Activated CD4-positive, alpha-beta T cell treated with anti-CD3 and anti-CD28 coated beads for 36 hours (primary cell): Measurements from ENCODE around the gene SOS2. TPM values are rescaled to one million over a fixed set of nuclear protein-coding genes. Genes with fewer than 3 reads are reported as not detected.
"Not testable (repeated sequence)": the region's sequence is repeated elsewhere in the genome, so short reads cannot be mapped to it uniquely, and the experiment has no call there.

Experiments used
- ATAC-seq: fragments of 200-7000 bp; cut with Tn5 transposase; one replicate; pipeline ENCODE4 v1.10.0; 2021; ENCODE audit warnings: mild to moderate bottlenecking, moderate library complexity
- CTCF ChIA-PET: fragments of 350-600 bp; sonication (Branson Sonifier 250); formaldehyde crosslinking; loops from one replicate; lab custom pipeline; 2021; ENCODE audit warnings: antibody characterized with exemption; lab: Charles Lee
- POLR2A ChIA-PET: fragments of 350-600 bp; sonication (Branson Sonifier 250); formaldehyde crosslinking; loops from one replicate; lab custom pipeline; 2021; ENCODE audit warnings: antibody characterized with exemption, inconsistent platforms; lab: Charles Lee
- DNase-seq: peaks from one replicate; pipeline ENCODE4 v3.0.0-alpha.2; 2020
- H3K27ac Mint-ChIP-seq: one replicate; pipeline ENCODE4 v1.8.0; 2021; ENCODE audit warnings: mixed read lengths
- H3K27me3 Mint-ChIP-seq: one replicate; pipeline ENCODE4 v1.8.0; 2021; ENCODE audit warnings: mixed read lengths
- H3K36me3 Mint-ChIP-seq: one replicate; pipeline ENCODE4 v1.8.0; 2021; ENCODE audit warnings: low read depth, mixed read lengths
- H3K4me1 Mint-ChIP-seq: one replicate; pipeline ENCODE4 v1.8.0; 2021; ENCODE audit warnings: mixed read lengths
- H3K4me3 Mint-ChIP-seq: one replicate; pipeline ENCODE4 v1.8.0; 2021; ENCODE audit warnings: mild to moderate bottlenecking, moderate library complexity, mixed read lengths
- H3K9me3 Mint-ChIP-seq: one replicate; pipeline ENCODE4 v1.8.0; 2021; ENCODE audit warnings: low read depth, mixed read lengths
- intact Hi-C, 2 experiments: fragments of 100-400 bp; cut with DNase I in 1 of 2; cut with micrococcal nuclease in 1 of 2; formaldehyde crosslinking; loops; one replicate each; pipeline versions ENCODE4 v1.14.2 to v1.15.1; 2022 to 2024; cut with DNase I, micrococcal nuclease
- total RNA-seq, 2 experiments: library from RNA; stranded (reverse); gene quantifications; one replicate each; pipeline ENCODE4 v1.2.3, GENCODE V29; 2021

SOS2 gene
- total RNA-seq, 2 experiments from 2014 or later, result 20.2 to 20.9 TPM

DNA sequence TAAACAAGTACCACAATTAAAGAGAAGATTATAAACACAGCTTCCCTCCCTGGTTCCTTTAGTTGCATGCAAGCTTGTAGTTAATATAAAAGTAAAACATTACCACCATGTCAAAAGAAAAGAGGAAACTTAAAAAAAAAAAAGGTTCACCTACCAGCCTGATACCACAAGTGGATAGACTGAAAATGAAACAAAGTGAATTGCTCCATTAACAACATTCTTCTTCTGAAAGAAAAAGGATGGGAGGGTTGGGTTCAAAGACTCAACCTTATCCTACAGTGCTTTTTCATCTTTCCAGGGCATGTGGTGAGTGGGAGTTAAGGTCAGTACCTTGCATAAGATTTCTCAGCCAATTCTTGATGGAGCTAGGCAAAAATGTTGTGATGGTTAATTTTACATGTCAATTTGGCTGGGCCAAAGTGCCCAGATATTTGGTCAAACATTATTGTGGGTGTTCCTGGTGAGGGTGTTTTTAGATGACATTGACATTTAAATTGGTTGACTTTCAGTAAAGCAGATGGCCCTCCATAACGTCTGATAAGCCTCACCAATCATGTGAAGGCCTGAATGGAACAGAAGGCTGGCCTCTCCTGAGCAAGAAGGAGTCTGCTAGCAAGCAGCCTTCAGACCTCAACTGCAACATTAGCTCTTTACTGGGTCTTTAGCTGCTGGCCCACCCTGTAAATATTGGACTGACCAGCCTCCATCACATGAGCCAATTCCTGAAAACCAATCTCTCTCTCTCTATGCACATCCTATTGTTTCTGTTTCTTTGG lies 143.8 kb downstream of the SOS2 start:
- no peak for DNase-seq
- H3K27ac Mint-ChIP-seq, result peak overlapping the region; percentile 69
- CTCF ChIA-PET, result interaction anchor here (0.6 to 3.1 kb wide), 15 partner anchors 9 to 235 kb away, joined by 3 to 13 read pairs (median 4); partner anchors contain the start of genes NEMF and VCPKMT
- peaks cover 5% of the 10 kb centered on the region for H3K36me3 Mint-ChIP-seq
- ATAC-seq, result no peak
- intact Hi-C loops, result loop anchor here in 1 of 2 experiments (1.0 kb wide), 1 partner anchor 9 kb away; no protein-coding TSS in a partner anchor
- POLR2A ChIA-PET, result interaction anchor here (0.6 to 2.6 kb wide), 4 partner anchors 21 to 220 kb away, joined by 3 to 16 read pairs (median 7); no protein-coding TSS in a partner anchor
- no peaks in the 10 kb centered on the region for H3K27me3 Mint-ChIP-seq
- H3K4me3 Mint-ChIP-seq, result peak overlapping the region; percentile 10
- H3K9me3 Mint-ChIP-seq, result no peaks in the 10 kb centered on the region
- H3K4me1 Mint-ChIP-seq, result peaks cover 88% of the 10 kb centered on the region

DNA sequence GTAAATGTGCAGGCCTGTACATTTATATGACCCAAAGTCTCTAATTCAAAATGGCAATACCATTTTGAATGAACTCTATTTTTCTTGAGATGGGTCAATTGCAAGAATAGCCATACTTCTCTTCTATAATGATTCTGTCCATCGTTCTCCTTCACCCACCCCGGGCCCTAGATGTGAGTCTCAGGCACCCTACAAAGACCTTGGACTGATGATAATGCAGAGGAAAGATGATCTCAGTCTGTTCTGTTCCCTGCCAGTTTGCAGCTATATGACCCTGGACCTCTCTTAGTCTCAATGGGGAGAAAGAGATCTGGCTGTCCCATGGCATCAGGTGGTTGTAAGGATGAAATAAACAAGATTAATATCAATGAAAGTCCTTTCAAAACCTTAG lies 145.1 kb downstream of the SOS2 start:
- intact Hi-C loops, result loop anchor here in 1 of 2 experiments (1.0 kb wide), 1 partner anchor 10 kb away; no protein-coding TSS in a partner anchor
- CTCF ChIA-PET, result interaction anchor here (0.7 to 2.2 kb wide), 9 partner anchors 10 to 234 kb away, joined by 3 to 13 read pairs (median 4); partner anchors contain the start of gene NEMF

DNA sequence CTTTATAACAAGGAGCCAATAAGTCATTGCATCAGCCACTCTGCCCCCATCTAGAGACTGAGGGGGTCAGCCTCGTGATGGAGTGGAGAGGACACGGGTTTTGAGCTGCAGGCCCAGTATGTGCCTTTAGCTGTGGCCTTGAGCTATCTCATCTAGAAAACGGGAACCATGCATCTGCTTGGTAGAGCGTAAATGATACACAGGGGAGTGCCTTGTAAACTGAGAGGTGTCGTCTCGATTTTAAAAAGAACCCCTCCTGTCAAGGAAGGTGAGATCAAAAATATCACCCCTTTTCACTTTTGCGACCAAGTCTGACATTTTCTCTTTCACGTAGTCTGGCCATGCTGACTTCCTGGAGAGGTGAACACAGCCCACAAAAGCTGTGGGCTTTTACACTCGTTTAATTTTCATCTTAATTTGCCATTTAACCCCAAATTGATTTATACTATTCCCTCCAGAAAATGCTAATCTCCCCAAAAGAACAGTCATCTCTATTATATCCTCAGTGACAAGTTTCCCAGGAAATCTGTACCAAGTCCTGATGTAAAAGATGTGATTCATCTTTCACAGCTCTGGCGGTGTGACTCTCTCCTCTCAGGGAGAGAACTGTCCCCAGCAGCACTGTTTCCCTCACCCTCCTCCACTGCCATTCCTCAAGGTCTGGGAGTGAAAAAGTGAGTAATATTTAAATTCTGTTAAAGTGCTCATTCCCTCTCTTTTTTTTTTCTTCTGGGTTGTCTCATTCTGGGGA lies 145.6 kb downstream of the SOS2 start:
- DNase-seq (peak; percentile 71), ATAC-seq (peak; percentile 27)

More for the DNA sequence above, 145.1 kb downstream of the SOS2 start:
- H3K27ac Mint-ChIP-seq, result peak overlapping the region; percentile 94
- no peaks in the 10 kb centered on the region for H3K27me3 Mint-ChIP-seq
- peaks cover 5% of the 10 kb centered on the region for H3K36me3 Mint-ChIP-seq
- POLR2A ChIA-PET, result interaction anchor here (0.9 to 1.7 kb wide), 8 partner anchors 24 to 234 kb away, joined by 3 to 25 read pairs (median 6); partner anchors contain the start of gene NEMF
- no peak for DNase-seq
- ATAC-seq, result no peak
- H3K4me1 Mint-ChIP-seq, result peaks cover 93% of the 10 kb centered on the region
- H3K9me3 Mint-ChIP-seq, result no peaks in the 10 kb centered on the region
- H3K4me3 Mint-ChIP-seq, result peak overlapping the region; percentile 45

DNA sequence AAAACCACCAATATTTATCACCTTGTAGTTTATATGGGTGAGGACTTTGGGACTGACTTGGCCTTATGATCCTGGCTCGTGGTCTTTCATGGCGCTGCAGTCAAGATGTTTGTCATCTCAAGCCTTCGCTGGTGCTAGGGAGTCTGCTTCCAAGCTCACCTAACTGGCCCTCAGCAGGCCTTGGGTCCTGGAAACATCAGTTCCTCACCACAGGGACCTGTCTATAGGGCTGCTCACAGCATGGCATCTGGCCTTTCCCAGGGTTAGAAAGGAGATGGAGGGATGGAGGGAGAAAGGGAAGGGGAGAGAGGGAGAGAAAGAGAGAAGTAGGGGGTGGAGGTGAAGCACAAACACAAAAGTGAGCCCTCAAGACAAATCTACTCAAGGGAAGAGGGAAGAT lies 146.7 kb downstream of the SOS2 start:
- DNase-seq (no peak), ATAC-seq (no peak)
- Mint-ChIP-seq H3K27ac (peak overlapping the region; percentile 94), H3K4me3 (peak overlapping the region; percentile 6), H3K4me1 (peaks cover 88% of the 10 kb centered on the region), H3K27me3 (no peaks in the 10 kb centered on the region), H3K9me3 (no peaks in the 10 kb centered on the region), H3K36me3 (peaks cover 5% of the 10 kb centered on the region)
- ChIA-PET CTCF (interaction anchor here (1.0 to 2.2 kb wide), 3 partner anchors 20 to 219 kb away, joined by 6 to 9 read pairs (median 7); no protein-coding TSS in a partner anchor), POLR2A (interaction anchor here (1.1 to 1.7 kb wide), 2 partner anchors 22 to 46 kb away, joined by 4 to 25 read pairs; no protein-coding TSS in a partner anchor)
- intact Hi-C loops, result no loop called here

More for the DNA sequence above, 145.6 kb downstream of the SOS2 start:
- peaks cover 5% of the 10 kb centered on the region for H3K36me3 Mint-ChIP-seq
- H3K27me3 Mint-ChIP-seq, result no peaks in the 10 kb centered on the region
- peak overlapping the region; percentile 94 for H3K27ac Mint-ChIP-seq
- peak overlapping the region; percentile 45 for H3K4me3 Mint-ChIP-seq
- CTCF ChIA-PET, result interaction anchor here (0.7 to 2.2 kb wide), 9 partner anchors 10 to 234 kb away, joined by 3 to 13 read pairs (median 5); partner anchors contain the start of gene NEMF
- POLR2A ChIA-PET, result interaction anchor here (0.9 to 1.7 kb wide), 9 partner anchors 24 to 233 kb away, joined by 3 to 25 read pairs (median 6); partner anchors contain the start of gene NEMF
- H3K4me1 Mint-ChIP-seq, result peaks cover 94% of the 10 kb centered on the region
- no peaks in the 10 kb centered on the region for H3K9me3 Mint-ChIP-seq
- intact Hi-C loops, result loop anchor here in 1 of 2 experiments (1.0 kb wide), 1 partner anchor 11 kb away; no protein-coding TSS in a partner anchor

DNA sequence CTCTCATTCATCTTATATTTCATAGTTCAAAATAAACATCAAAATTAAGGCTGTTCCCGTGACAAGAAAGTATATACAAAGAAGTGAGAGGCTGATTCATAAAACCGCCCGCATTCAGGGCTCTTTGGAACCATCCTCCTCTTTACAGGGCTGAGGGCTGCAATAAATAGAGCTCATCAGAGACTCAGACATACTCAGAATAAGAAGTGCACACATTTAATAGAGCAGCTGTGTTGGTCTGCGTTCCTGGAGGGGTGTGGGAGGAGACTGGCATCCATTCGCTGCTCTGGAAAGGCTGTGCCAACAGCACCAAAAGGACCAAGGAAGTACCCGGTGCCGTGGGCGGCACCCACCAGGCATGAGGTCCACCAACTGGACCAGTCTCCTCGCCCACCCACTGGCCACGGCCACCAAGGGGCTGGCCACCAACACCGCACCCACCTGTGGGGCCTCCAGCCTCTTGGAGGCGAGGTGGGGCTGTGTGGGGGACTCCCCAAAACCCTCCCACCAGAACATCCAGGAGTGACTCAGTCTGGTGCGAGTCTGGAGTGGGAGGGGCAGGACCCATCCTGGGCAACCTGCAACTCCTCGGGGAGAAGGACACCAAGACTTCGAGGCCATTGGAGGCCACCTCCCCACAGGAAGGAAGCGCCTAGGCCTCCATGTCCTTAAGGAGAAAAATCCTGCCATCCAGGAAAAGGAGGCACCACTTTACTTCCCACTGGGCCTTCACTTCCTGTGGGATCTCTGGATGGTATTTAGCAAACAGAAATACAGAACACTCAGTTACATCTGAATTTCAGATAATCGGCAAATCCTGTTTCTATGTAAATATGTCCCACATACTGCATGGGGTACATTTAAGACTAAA lies 147.7 kb downstream of the SOS2 start:
- Mint-ChIP-seq H3K27me3 (no peaks in the 10 kb centered on the region), H3K27ac (peak overlapping the region; percentile 94), H3K36me3 (peaks cover 10% of the 10 kb centered on the region), H3K4me3 (peak overlapping the region; percentile 68), H3K4me1 (peaks cover 83% of the 10 kb centered on the region), H3K9me3 (no peaks in the 10 kb centered on the region)
- CTCF ChIA-PET, result interaction anchor here (0.6 to 3.4 kb wide), 12 partner anchors 17 to 440 kb away, joined by 3 to 32 read pairs (median 8); no protein-coding TSS in a partner anchor
- intact Hi-C loops, result loop anchor here (1.0 to 2.0 kb wide), 13 partner anchors 13 to 315 kb away; partner anchors contain the start of genes ARF6 (in 1 of the 2) and KLHDC2 (in 1 of the 2)
- ATAC-seq (peak; percentile 75), DNase-seq (peak; percentile 80)
- POLR2A ChIA-PET, result interaction anchor here (0.6 to 3.7 kb wide), 20 partner anchors 12 to 225 kb away, joined by 3 to 65 read pairs (median 4); no protein-coding TSS in a partner anchor

DNA sequence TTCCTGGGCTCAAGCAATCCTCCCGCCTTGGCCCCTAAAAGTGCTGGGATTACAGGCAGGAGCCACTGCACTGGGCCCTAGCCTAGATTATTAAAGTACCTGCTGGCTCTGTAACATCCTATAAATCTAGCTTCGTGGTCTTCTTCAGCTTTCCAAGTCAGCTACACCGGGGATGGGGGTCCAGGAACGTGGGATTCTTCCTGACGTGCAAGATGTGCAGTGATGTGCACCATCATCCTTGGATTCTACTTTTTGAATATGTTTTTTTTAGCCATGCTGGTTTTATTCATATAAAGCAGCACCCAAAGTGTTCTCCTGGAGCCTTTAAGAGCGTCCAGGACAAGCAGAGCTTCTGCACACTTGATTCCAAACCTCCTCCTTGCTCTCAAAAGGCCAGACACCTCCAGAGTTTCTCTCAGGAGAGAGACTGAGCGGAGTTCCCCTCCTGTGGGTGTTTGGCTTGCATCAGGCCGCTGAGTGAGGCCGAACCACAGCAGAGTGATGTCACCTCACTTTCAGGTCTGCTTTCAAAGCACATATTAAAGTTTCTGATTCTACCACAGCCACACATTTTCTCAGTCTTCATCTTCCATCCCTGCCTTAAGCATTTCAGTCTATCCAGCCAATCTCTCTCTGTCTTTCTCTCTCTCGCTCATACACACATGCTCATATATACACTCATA lies 148.5 kb downstream of the SOS2 start:
- Mint-ChIP-seq H3K36me3 (peaks cover 11% of the 10 kb centered on the region), H3K4me1 (peaks cover 77% of the 10 kb centered on the region), H3K9me3 (peaks cover 2% of the 10 kb centered on the region), H3K27me3 (no peaks in the 10 kb centered on the region), H3K4me3 (peak overlapping the region; percentile 68), H3K27ac (peak overlapping the region; percentile 94)
- peak; percentile 93 for DNase-seq
- POLR2A ChIA-PET, result interaction anchor here (0.7 to 3.7 kb wide), 19 partner anchors 11 to 226 kb away, joined by 3 to 65 read pairs (median 5); no protein-coding TSS in a partner anchor
- peak; percentile 80 for ATAC-seq
- intact Hi-C loops, result loop anchor here (1.0 to 2.0 kb wide), 13 partner anchors 13 to 315 kb away; partner anchors contain the start of genes ARF6 (in 1 of the 2) and KLHDC2 (in 1 of the 2)
- CTCF ChIA-PET, result interaction anchor here (0.6 to 3.4 kb wide), 16 partner anchors 12 to 441 kb away, joined by 3 to 32 read pairs (median 8); partner anchors contain the start of gene NEMF

DNA sequence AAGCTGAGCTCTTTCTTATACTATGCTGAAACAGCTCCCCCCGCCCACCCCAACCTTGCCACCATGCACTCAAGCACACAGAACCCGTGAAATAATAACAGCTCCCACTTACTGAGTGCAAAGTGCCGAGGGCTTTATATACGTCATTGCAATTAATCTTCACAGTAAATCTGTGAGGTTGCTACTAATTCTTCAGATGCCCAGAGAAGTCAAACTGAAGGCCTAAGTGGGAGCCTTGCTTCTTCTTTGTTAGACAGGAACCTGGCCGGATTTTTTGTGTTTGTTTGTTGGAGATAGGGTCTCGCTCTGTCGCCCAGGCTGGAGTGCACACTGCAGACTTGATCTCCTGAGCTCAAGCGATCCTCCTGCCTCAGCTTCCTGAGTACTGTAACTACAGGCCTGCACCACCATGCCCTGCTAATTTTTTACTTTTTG lies 149.1 kb downstream of the SOS2 start:
- Mint-ChIP-seq H3K27ac (peak overlapping the region; percentile 94), H3K4me1 (peaks cover 74% of the 10 kb centered on the region), H3K4me3 (peak overlapping the region; percentile 68), H3K9me3 (peaks cover 2% of the 10 kb centered on the region), H3K36me3 (peaks cover 13% of the 10 kb centered on the region), H3K27me3 (no peaks in the 10 kb centered on the region)
- ChIA-PET CTCF (interaction anchor here (0.6 to 3.4 kb wide), 14 partner anchors 12 to 238 kb away, joined by 3 to 32 read pairs (median 8); no protein-coding TSS in a partner anchor), POLR2A (interaction anchor here (0.6 to 3.7 kb wide), 15 partner anchors 10 to 220 kb away, joined by 3 to 65 read pairs (median 4); no protein-coding TSS in a partner anchor)
- peak; percentile 74 for DNase-seq
- intact Hi-C loops, result loop anchor here in 1 of 2 experiments (2.0 kb wide), 1 partner anchor 220 kb away; no protein-coding TSS in a partner anchor
- peak; percentile 8 for ATAC-seq

DNA sequence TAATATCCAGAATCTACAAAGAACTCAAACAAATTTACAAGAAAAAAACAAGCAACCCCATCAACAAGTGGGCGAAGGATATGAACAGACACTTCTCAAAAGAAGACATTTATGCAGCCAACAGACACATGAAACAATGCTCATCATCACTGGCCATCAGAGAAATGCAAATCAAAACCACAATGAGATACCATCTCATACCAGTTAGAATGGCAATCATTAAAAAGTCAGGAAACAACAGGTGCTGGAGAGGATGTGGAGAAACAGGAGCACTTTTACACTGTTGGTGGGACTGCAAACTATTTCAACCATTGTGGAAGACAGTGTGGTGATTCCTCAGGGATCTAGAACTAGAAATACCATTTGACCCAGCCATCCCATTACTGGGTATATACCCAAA lies 152.3 kb downstream of the SOS2 start:
- DNase-seq, intact Hi-C loops, H3K27me3 Mint-ChIP-seq, H3K9me3 Mint-ChIP-seq, POLR2A ChIA-PET, H3K4me3 Mint-ChIP-seq, H3K27ac Mint-ChIP-seq, ATAC-seq, CTCF ChIA-PET: not testable (repeated sequence)
- Mint-ChIP-seq H3K36me3 (peaks cover 19% of the 10 kb centered on the region), H3K4me1 (peaks cover 57% of the 10 kb centered on the region)

DNA sequence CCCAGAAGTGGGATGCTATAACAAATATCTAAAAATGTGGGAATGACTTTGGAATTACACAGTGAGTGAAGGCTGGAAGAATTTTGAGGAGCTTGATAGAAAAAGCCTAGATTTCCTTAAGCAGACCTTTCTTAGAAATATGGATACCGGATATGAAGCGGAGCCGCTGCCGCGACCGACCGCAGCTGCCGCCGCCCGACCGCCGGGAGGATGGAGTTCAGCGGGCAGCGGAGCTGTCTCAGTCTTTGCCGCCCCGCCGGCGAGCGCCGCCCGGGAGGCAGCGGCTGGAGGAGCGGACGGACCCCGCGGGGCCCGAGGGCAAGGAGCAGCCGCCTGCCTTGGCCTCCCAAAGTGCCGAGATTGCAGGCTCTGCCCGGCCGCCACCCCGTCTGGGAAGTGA lies 157.7 kb downstream of the SOS2 start:
- CTCF ChIA-PET, result not testable (repeated sequence)

More for the DNA sequence above, 157.7 kb downstream of the SOS2 start:
- ATAC-seq, H3K27me3 Mint-ChIP-seq, H3K27ac Mint-ChIP-seq, POLR2A ChIA-PET, DNase-seq, H3K4me3 Mint-ChIP-seq, H3K9me3 Mint-ChIP-seq, intact Hi-C loops: not testable (repeated sequence)
- Mint-ChIP-seq H3K4me1 (peaks cover 51% of the 10 kb centered on the region), H3K36me3 (peaks cover 20% of the 10 kb centered on the region)
